ENCODE results near the gene KRTAP12-3.
"Not testable (repeated sequence)": the region's sequence is repeated elsewhere in the genome, so short reads cannot be mapped to it uniquely, and the experiment has no call there.

The KRTAP12-3 gene

GRCh38 chr21:44653656-44654575 is 3.8 kb upstream of the KRTAP12-3 start:
- no peak for DNase-seq

- DNase-seq, result no peak
Observed at GRCh38 chr21:44654576-44655175, 3.1 kb upstream of the KRTAP12-3 start, which contains the start of gene KRTAP12-4. Gene KRTAP12-4 (minus strand): TSS chr21:44654659. CDS start chr21:44654614, 45 bp downstream.

- DNase-seq, result no peak
Observed at GRCh38 chr21:44656868-44657267, 864 bp upstream of the KRTAP12-3 start.

- no peak for DNase-seq
Observed at GRCh38 chr21:44658541-44658910, 794 bp downstream of the KRTAP12-3 start.

GRCh38 chr21:44658913-44659595 is 1.3 kb downstream of the KRTAP12-3 start:
- no peak for DNase-seq

GRCh38 chr21:44661567-44661966 is 3.8 kb downstream of the KRTAP12-3 start:
- DNase-seq, result not testable (repeated sequence)

GRCh38 chr21:44664691-44665090 is 7.0 kb downstream of the KRTAP12-3 start:
- no peak for DNase-seq

GRCh38 chr21:44666401-44667320 is 8.9 kb downstream of the KRTAP12-3 start, which contains the start of gene KRTAP12-2:
Gene KRTAP12-2 (minus strand): TSS chr21:44666927. CDS start chr21:44666886, 41 bp downstream.
- peak; percentile 21 for DNase-seq

- DNase-seq, result no peak
Observed at GRCh38 chr21:44667612-44668011, 9.9 kb downstream of the KRTAP12-3 start.

GRCh38 chr21:44670642-44671432 is 13.1 kb downstream of the KRTAP12-3 start:
- no peak for DNase-seq

- no peak for DNase-seq
Observed at GRCh38 chr21:44671911-44672310, 14.2 kb downstream of the KRTAP12-3 start.

- no peak for DNase-seq
Observed at GRCh38 chr21:44677881-44678280, 20.1 kb downstream of the KRTAP12-3 start.

GRCh38 chr21:44681152-44681551 is 23.4 kb downstream of the KRTAP12-3 start:
- DNase-seq, result no peak

- DNase-seq, result peak; percentile 73
Observed at GRCh38 chr21:44681861-44682579, 24.3 kb downstream of the KRTAP12-3 start, which contains the start of gene KRTAP12-1. Gene KRTAP12-1 (minus strand): TSS chr21:44682163. CDS start chr21:44682123, 40 bp downstream.

GRCh38 chr21:44682580-44683151 is 24.9 kb downstream of the KRTAP12-3 start:
- no peak for DNase-seq

- no peak for DNase-seq
Observed at GRCh38 chr21:44684077-44684476, 26.3 kb downstream of the KRTAP12-3 start.

- no peak for DNase-seq
Observed at GRCh38 chr21:44684483-44684882, 26.8 kb downstream of the KRTAP12-3 start.

- DNase-seq, result not testable (repeated sequence)
Observed at GRCh38 chr21:44685050-44685449, 27.3 kb downstream of the KRTAP12-3 start.

GRCh38 chr21:44686000-44686781 is 28.5 kb downstream of the KRTAP12-3 start:
- no peak for DNase-seq

Data from NCI-H2029 treated with DMSO at 0.1 percent for 48 hours (cell line).